GM21390 (cell line): ENCODE data around the gene CLDN15.
A peak's percentile ranks its signal among the peaks of the same experiment; 100 is the strongest.
"Not testable (repeated sequence)": the region's sequence is repeated elsewhere in the genome, so short reads cannot be mapped to it uniquely, and the experiment has no call there.

ENCODE experiments used
- ATAC-seq: cut with Tn5 transposase; IDR thresholded peaks from one replicate; pipeline ENCODE4 v1.9.1; 2021; ENCODE audit not compliant: unreplicated experiment

The CLDN15 gene

GRCh38 chr7:101222275-101222830 is 15.2 kb downstream of the CLDN15 start:
- ATAC-seq, result no peak

DNA sequence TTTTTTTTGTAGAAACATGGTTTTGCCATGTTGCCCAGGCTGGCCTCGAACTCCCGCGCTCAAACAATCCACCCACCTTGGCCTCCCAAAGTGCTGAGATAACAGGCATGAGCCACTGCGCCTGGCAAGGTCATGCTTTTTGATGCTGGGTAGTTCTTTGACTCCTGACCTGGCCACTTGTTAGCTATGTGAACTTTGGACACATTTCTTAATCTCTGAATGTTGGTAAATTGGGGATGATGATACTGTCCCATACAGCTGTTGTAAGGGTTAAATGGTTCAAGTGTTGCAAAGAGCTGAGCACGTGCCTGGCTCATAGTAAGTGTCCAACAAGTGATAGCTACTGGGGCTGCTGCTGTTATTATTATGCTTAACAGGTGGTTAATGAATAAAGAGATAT is 17.3 kb downstream of the CLDN15 start:
- ATAC-seq, result no peak

GRCh38 chr7:101218236-101219125 is 19.1 kb downstream of the CLDN15 start:
- no peak for ATAC-seq

- ATAC-seq, result peak; percentile 65
Measured at GRCh38 chr7:101217388-101218235, 20.0 kb downstream of the CLDN15 start, which contains the start of the genes PLOD3 and ZNHIT1. Gene PLOD3, minus strand, starts transcription at chr7:101217581. Its CDS starts 307 bp downstream, at chr7:101217274. Gene ZNHIT1, plus strand, starts transcription at chr7:101218165. Its CDS starts 31 bp downstream, at chr7:101218196.

DNA sequence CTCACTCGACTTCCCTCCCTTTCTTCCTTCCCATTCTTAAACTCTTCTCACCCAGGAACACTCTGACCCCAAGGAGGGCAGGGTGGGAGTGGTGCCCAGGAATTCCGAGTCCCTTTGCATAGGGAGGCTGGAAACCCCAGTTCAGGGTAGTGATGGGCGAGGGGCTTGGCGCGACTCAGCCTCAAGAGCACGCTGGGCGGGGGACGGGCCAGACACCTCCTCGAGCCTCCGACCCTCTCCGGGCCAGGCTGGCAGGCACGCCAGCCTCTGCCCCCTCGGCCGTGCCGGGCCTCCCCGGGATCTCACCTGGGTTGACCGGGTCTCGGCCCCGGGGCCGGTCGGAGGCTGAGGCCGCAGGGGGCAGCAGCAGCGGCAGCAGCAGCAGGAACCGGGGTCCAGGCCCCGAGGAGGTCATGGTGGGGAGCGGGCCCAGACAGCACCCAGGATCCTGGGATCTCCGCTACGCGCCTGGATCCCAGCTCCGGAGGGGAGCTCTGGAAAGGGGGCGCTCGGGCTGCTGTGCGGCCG is 20.7 kb downstream of the CLDN15 start:
- peak; percentile 21 for ATAC-seq

DNA sequence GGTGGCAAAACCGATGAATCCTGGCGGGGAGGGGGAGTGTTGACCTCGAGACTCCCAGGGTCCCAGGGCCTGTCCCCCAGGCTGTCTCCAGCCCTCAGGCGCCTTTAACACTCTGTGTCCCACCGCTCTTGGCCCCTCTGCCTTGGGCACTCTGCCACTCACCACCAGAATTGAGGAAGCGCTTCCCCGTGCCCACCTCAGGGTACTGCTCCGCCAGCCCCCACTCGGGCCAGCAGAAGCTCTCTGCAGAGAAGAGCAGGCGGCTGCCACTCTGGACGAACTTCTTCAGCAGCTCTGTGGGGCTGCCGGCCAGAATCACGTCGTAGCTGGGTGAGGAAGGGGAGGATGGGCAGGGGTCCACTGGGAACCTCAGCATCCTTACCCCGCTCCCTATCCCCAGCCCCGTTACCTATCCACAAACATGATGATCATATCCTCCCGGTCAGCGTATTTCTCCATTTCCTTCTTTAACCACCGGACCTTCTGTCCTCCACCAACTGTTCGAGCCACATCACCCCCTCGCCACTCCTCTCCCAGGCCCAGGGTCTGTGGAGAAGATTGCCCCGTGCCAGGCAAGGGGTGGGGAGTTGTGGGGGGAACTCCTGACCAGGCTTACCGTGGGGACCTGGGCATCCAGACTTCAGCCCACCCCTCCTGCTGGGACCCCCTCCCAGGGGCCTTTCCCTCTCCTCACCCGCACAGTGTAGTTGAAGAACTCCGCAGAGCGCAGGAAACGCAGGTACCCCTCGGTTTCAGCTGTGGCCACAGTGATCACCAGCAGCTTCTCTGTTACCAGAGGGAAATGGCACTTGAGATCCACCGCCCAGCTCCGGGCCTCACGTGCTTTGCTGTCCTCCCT is 21.4 kb downstream of the CLDN15 start:
- no peak for ATAC-seq

GRCh38 chr7:101212014-101212413 is 25.6 kb downstream of the CLDN15 start:
- ATAC-seq, result no peak

DNA sequence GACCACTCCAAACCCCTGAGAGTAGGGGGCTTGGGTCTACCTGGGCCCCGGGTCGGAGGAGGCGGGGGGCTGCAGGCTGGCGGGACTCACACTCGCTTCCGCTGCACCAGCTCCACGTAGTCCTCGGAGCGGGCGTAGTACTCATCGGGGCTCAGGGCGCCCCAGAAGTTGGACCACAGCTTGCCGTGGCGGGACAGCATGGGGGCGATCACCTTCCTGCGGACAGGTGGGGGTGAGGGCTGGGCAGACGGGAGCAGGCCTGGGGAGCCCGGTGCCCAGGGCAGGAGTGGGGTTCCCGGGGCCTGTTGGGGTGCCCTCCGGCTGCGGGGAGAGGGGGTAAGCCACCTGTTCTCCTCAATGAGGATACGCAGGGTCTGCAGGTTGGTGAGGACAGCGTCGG is 26.1 kb downstream of the CLDN15 start:
- no peak for ATAC-seq

- ATAC-seq, result no peak
Measured at GRCh38 chr7:101210143-101210542, 27.5 kb downstream of the CLDN15 start.

DNA sequence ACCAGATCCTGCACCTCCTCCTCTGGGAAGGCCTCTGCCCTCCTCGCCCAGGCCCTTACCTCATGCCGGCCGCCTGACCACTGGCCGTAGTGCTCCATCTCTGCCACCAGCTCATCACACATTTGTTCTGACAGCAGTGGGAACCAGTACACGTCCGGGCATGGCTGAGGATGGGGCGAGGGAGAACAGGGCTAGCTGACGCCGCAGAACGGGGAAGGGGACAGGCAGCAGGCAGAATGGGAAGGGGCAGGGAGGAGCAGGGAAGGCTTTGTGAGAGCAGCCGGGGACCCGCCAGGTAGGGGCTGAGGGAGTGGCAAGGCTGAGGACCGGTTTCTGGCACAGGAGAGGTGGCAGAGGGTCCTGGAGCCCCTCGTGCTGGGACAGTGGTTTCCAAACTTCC is 28.8 kb downstream of the CLDN15 start:
- no peak for ATAC-seq

GRCh38 chr7:101207459-101207858 is 30.1 kb downstream of the CLDN15 start:
- no peak for ATAC-seq

- no peak for ATAC-seq
Measured at GRCh38 chr7:101206665-101207042, 30.9 kb downstream of the CLDN15 start.

GRCh38 chr7:101205901-101206664 is 31.5 kb downstream of the CLDN15 start:
- ATAC-seq, result no peak

DNA sequence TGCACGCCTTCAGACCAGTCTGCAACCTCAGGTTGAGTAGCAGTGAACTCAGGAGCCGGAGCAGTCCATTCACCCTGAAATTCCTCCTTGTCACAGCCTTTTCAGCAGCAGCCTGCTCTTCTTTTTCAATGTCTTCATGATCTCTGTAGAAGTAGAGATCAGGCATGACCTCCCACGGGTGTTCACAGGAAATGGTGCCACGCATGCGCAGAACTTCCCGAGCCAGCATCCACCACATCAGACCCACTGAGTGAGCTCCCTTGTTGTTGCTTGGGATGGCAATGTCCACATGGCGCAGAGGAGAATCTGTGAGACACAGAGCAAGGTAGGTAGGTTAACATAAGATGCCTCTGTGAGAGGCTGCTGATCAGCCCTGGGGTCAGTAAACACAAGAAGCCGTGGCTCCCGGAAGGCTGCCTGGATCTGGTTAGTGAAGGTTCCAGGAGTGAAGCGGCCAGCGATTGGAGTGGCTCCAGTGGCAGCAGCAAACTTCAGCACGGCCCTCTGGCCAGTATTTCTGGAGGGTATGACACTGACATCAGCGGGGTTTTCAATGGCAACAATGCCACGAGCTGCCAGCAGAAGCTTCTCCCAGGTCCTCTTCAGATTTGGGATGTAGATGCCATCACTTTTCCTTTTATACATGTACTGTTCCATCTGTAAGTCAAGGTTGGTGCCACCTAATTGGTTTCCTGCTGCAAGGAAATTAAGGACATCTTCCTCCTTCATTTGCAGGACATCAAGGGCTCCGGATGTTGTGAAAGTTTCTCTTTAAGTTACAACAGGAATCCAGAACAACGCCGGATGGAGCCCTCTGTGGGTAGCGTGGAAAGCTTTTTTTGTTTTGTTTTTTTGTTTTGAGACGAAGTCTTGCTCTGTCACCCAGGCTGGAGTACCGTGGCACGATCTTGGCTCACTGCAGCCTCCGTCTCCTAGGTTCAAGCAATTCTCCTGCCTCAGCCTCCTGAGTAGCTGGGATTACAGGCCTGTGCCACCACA is 33.6 kb downstream of the CLDN15 start:
- not testable (repeated sequence) for ATAC-seq

DNA sequence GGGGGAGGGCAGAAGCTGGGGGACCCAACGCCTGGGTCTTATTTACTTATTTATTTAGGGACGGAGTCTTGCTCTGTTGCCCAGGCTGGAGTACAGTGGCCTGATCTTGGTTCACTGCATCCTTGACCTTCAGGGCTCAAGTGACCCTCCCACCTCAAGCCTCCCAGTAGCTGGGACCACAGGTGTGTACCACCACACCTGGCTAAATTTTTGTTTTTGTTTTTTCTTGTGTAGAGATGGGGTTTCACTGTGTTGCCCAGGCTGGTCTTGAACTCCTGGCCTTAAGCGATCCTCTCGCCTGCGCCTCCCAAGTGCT is 35.0 kb downstream of the CLDN15 start:
- ATAC-seq, result no peak

- ATAC-seq, result no peak
Measured at GRCh38 chr7:101201695-101202602, 35.7 kb downstream of the CLDN15 start.

- no peak for ATAC-seq
Measured at GRCh38 chr7:101200862-101201599, 36.6 kb downstream of the CLDN15 start, which contains the start of gene MOGAT3. Gene MOGAT3, minus strand, starts transcription at chr7:101201036. Its CDS starts 182 bp downstream, at chr7:101200854.
